Psoas muscle (tissue), 8 donors: ENCODE data around the gene MED9. TPM values are rescaled to one million over a fixed set of nuclear protein-coding genes. Genes with fewer than 3 reads are reported as not detected.

Experiments used
- ATAC-seq, 4 donors: fragments of 200-7000 bp; cut with Tn5 transposase; one replicate each; pipeline ENCODE4 v1.9.1; 2020; ENCODE audit warnings: moderate library complexity in 3 of 4, mild to moderate bottlenecking in 2 of 4
- DNase-seq, 2 donors: peaks; one replicate each; pipeline ENCODE4 v3.0.0-alpha.2; 2020
- H3K27ac ChIP-seq: fragments of 200-600 bp; one replicate; pipeline ENCODE4 v1.8.0; 2022
- H3K27me3 ChIP-seq, 3 donors: fragments of 200-600 bp in 1 of 3; one replicate each; pipeline versions ENCODE4 v1.6.1 to v1.8.0; 2013 to 2022; ENCODE audit warnings: low read length in 2 of 3, mild to moderate bottlenecking in 2 of 3, moderate library complexity in 1 of 3; ENCODE audit not compliant: insufficient read depth in 3 of 3
- H3K36me3 ChIP-seq, 2 donors: fragments of 200-600 bp in 1 of 2; one replicate each; pipeline versions ENCODE4 v1.6.1 to v1.8.0; 2013 to 2022; ENCODE audit warnings: low read depth in 1 of 2, mild to moderate bottlenecking in 1 of 2, moderate library complexity in 1 of 2; ENCODE audit not compliant: insufficient read depth in 1 of 2
- H3K4me1 ChIP-seq: fragments of 200-600 bp; one replicate; pipeline ENCODE4 v1.8.0; 2022
- H3K4me3 ChIP-seq: fragments of 200-600 bp; one replicate; pipeline ENCODE4 v1.8.0; 2022; ENCODE audit warnings: mild to moderate bottlenecking
- H3K9me3 ChIP-seq: fragments of 200-600 bp; one replicate; pipeline ENCODE4 v1.8.0; 2022
- WGBS, 3 donors: extraction: QIAGEN DNeasy Blood & Tissue Kit; methylation state at CpG; one replicate each; pipeline versions ENCODE4 v1.1.6 to v1.1.7; 2013; 5-methylcytosine and 5-hydroxymethylcytosine counted together
- intact Hi-C, 2 donors: fragments of 100-400 bp; cut with DNase I; formaldehyde crosslinking; loops; one replicate each; pipeline versions ENCODE4 v1.11.0 to v1.14.2; 2022
- polyA plus RNA-seq, 3 donors: library from polyadenylated mRNA; stranded (reverse); fragments of 200-250 nt; gene quantifications; one replicate each; pipeline ENCODE4 v1.2.3, GENCODE V29; 2013
- total RNA-seq, 4 donors: library from RNA; stranded (reverse); fragmentation: NEBNext Ultra II Directional in 2 of 4; extraction: Animal tissue kit (Norgen Biotek cat#: 25700) in 2 of 4; gene quantifications; one replicate each; pipeline versions ENCODE4 v1.2.1 to v1.2.4, GENCODE V29; 2021 to 2023
- TF ChIP-seq, protein P1 (sequence below): fragments of 200-600 bp; IDR thresholded peaks from one replicate; pipeline ENCODE4 v1.8.0; 2022; ENCODE audit warnings: antibody characterized with exemption
- donor health status: healthy with polysubstance abuse.
- donor health status: DM: no; HTN: no; CAD: no; lungs with moderate emphysema.
- donor health status: Bipolar disorder and iron deficiency.
- donor health status: healthy.
- donor health status: DM: yes; HTN: yes; CAD: no.
- donor health status: DM: no; HTN: no; CAD: no.
- donor health status: DM: no; HTN: no; CAD: no.
- donor health status: DM: yes; HTN: yes; CAD: no.

MED9 gene
- total and polyA plus RNA-seq, 7 donors = 12.4 to 29.6 (median 18.3) TPM

- H3K27me3 ChIP-seq = no peaks in the 10 kb centered on the region
- no peaks in the 10 kb centered on the region for H3K4me1 ChIP-seq
- H3K27ac ChIP-seq = no peak overlapping the region
- ATAC-seq (no peak), DNase-seq (no peak)
- TF ChIP-seq, protein P1, sequence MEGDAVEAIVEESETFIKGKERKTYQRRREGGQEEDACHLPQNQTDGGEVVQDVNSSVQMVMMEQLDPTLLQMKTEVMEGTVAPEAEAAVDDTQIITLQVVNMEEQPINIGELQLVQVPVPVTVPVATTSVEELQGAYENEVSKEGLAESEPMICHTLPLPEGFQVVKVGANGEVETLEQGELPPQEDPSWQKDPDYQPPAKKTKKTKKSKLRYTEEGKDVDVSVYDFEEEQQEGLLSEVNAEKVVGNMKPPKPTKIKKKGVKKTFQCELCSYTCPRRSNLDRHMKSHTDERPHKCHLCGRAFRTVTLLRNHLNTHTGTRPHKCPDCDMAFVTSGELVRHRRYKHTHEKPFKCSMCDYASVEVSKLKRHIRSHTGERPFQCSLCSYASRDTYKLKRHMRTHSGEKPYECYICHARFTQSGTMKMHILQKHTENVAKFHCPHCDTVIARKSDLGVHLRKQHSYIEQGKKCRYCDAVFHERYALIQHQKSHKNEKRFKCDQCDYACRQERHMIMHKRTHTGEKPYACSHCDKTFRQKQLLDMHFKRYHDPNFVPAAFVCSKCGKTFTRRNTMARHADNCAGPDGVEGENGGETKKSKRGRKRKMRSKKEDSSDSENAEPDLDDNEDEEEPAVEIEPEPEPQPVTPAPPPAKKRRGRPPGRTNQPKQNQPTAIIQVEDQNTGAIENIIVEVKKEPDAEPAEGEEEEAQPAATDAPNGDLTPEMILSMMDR = no peak
- no peaks in the 10 kb centered on the region for H3K9me3 ChIP-seq
- intact Hi-C loops = loop anchor here in 1 of 2 donors (5.0 kb wide), 1 partner anchor 33 kb away; no protein-coding TSS in a partner anchor
- WGBS, 3 donors = 20 to 61% (median 45%) methylated on average over 2 of the region's 2 CpGs
- H3K4me3 ChIP-seq = no peak overlapping the region
- no peaks in the 10 kb centered on the region for H3K36me3 ChIP-seq
Observed at GRCh38 chr17:17434477-17434876, 42.3 kb upstream of the MED9 start.

DNA sequence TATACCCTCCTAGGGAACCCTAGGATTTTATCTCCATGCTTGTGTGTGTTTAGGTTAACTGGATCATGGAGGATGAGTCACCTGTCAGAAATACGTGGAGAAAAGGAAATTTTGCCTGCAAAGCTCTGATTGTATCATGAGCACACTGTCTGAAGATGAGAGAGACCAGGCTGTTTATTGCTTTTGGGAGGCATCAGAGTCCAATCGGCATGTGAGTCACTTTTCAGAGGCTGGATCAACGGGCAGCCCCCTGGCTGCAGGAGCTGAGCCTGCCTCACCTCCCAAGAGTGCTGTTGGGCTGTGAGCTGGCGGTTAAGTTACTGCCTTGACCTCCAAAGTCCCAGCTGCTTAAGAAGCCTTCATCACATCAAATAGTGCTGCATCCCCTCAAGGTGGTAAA is 41.5 kb upstream of the MED9 start:
- Histone ChIP-seq H3K9me3 (no peaks in the 10 kb centered on the region), H3K4me3 (no peak overlapping the region), H3K36me3 (no peaks in the 10 kb centered on the region), H3K27me3 (no peaks in the 10 kb centered on the region), H3K27ac (no peak overlapping the region), H3K4me1 (no peaks in the 10 kb centered on the region)
- 51 to 57% (median 55%) methylated on average over 4 of the region's 4 CpGs for WGBS, 3 donors
- ATAC-seq (no peak), DNase-seq (no peak)
- TF ChIP-seq, protein P1 = no peak
- intact Hi-C loops = no loop called here

DNA sequence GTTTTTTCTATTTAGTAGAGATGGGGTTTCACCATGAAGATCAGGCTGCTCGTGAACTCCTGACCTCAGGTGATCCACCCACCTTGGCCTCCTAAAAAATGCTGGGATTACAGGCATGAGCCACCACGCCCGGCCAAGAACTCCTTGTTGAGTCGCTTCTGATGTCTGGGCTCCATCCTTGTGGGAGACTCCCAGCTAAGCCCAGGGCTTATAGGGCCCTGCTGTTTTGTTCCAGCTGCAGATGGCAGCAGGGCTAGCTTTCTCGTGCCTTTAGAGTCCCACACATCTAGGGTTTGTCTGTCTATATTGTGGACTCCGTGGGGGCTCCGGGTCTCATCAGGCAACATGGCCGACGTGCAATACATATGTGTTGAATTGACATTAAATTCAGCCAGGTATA is 39.3 kb upstream of the MED9 start:
- Histone ChIP-seq H3K4me1 (no peaks in the 10 kb centered on the region), H3K27ac (no peak overlapping the region), H3K36me3 (no peaks in the 10 kb centered on the region), H3K27me3 (peaks cover 0 to 6% (median 1%) of the 10 kb centered on the region in 3 donors), H3K9me3 (no peaks in the 10 kb centered on the region), H3K4me3 (no peak overlapping the region)
- intact Hi-C loops = no loop called here
- ATAC-seq (no peak), DNase-seq (no peak)
- TF ChIP-seq, protein P1 = no peak
- 79 to 94% (median 88%) methylated on average over 9 of the region's 9 CpGs for WGBS, 3 donors

DNA sequence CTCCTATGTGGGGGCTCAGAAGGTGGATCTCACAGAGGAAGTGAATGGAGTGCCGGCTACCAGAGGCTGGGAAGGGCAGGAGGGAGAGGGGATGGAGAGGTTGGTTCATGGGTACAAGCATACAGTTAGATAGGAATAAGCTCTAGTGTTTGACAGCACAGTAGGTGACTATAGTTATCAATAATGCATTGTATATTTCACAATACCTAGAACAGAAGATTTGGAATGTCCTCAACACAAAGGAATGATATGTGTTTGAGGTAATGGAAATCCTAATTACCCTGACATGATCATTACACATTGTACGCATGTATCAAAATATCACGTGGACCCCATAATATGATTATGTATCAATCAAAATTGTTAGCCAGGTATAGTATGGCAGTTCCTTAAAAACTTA is 38.9 kb upstream of the MED9 start:
- ATAC-seq (no peak), DNase-seq (no peak)
- intact Hi-C loops = no loop called here
- H3K27me3 ChIP-seq = peaks cover 0 to 6% (median 1%) of the 10 kb centered on the region in 3 donors
- 85 to 93% (median 88%) methylated on average over 3 of the region's 3 CpGs for WGBS, 3 donors
- no peak overlapping the region for H3K4me3 ChIP-seq
- H3K4me1 ChIP-seq = no peaks in the 10 kb centered on the region
- TF ChIP-seq, protein P1 = no peak
- no peak overlapping the region for H3K27ac ChIP-seq
- H3K36me3 ChIP-seq = no peaks in the 10 kb centered on the region
- H3K9me3 ChIP-seq = no peaks in the 10 kb centered on the region
